ENCODE results near the gene UPK2. TPM values are rescaled to one million over a fixed set of nuclear protein-coding genes. Genes with fewer than 3 reads are reported as not detected.

The UPK2 gene
- total and polyA plus RNA-seq, 2 of the 13 experiments (the other 11 are each of a cell fraction or from before 2014, with no cell fraction given), result not detected

GRCh38 chr11:118914178-118914918 is 41.8 kb upstream of the UPK2 start (continued):
- no peak for TF ChIP-seq FOXK2 (IDR thresholded peaks at IDR 0.05)
- TF ChIP-seq BATF2 (CRISPR knock-in tag; IDR thresholded peaks at IDR 0.05), result no peak
- TF ChIP-seq ZNF331 (CRISPR knock-in tag; IDR thresholded peaks at IDR 0.05), result no peak
- TF ChIP-seq, protein P1, sequence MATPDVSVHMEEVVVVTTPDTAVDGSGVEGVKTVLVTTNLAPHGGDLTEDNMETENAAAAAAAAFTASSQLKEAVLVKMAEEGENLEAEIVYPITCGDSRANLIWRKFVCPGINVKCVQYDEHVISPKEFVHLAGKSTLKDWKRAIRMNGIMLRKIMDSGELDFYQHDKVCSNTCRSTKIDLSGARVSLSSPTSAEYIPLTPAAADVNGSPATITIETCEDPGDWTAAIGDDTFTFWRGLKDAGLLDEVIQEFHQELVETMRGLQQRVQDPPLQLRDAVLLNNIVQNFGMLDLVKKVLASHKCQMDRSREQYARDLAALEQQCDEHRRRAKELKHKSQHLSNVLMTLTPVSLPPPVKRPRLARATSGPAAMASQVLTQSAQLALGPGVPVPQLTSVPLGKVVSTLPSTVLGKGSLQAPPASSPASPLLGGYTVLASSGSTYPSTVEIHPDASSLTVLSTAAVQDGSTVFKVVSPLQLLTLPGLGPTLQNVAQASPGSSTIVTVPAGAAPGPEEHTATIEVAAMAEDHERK (CRISPR knock-in tag; IDR thresholded peaks at IDR 0.05; ENCODE audit: low read depth), result no peak
- TF ChIP-seq, protein P2, sequence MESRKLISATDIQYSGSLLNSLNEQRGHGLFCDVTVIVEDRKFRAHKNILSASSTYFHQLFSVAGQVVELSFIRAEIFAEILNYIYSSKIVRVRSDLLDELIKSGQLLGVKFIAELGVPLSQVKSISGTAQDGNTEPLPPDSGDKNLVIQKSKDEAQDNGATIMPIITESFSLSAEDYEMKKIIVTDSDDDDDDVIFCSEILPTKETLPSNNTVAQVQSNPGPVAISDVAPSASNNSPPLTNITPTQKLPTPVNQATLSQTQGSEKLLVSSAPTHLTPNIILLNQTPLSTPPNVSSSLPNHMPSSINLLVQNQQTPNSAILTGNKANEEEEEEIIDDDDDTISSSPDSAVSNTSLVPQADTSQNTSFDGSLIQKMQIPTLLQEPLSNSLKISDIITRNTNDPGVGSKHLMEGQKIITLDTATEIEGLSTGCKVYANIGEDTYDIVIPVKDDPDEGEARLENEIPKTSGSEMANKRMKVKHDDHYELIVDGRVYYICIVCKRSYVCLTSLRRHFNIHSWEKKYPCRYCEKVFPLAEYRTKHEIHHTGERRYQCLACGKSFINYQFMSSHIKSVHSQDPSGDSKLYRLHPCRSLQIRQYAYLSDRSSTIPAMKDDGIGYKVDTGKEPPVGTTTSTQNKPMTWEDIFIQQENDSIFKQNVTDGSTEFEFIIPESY (CRISPR knock-in tag; IDR thresholded peaks at IDR 0.05), result peak; percentile 96
- TF ChIP-seq LCORL (IDR thresholded peaks at IDR 0.05), result no peak
- 0 out of 2 replicates have a peak, but pooled peaks have one; percentile 22 for TF ChIP-seq LCORL (CRISPR knock-in tag; IDR thresholded peaks at IDR 0.05)
- TF ChIP-seq GABPB1 (CRISPR knock-in tag; IDR thresholded peaks at IDR 0.05), result peak; percentile 13; the same call in 1 of the 2 replicates
- TF ChIP-seq HNRNPLL (IDR thresholded peaks at IDR 0.05; ENCODE audit: low read depth, low read length, poor library complexity, severe bottlenecking), result peak; percentile 30
- TF ChIP-seq, protein P3, sequence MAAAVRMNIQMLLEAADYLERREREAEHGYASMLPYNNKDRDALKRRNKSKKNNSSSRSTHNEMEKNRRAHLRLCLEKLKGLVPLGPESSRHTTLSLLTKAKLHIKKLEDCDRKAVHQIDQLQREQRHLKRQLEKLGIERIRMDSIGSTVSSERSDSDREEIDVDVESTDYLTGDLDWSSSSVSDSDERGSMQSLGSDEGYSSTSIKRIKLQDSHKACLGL (CRISPR knock-in tag; IDR thresholded peaks at IDR 0.05), result 0 out of 2 replicates have a peak, but pooled peaks have one; percentile 47
- TF ChIP-seq SRSF4 (IDR thresholded peaks at IDR 0.05; ENCODE audit: low read depth, low read length, poor library complexity, severe bottlenecking), result no peak
- TF ChIP-seq ZNF577 (CRISPR knock-in tag; IDR thresholded peaks at IDR 0.05; ENCODE audit: borderline replicate concordance, low read depth), result no peak
- peak; percentile 39; the same call in 1 of the 2 replicates for TF ChIP-seq ZFP91 (CRISPR knock-in tag; IDR thresholded peaks at IDR 0.05; ENCODE audit: borderline replicate concordance)
- TF ChIP-seq, protein P4, sequence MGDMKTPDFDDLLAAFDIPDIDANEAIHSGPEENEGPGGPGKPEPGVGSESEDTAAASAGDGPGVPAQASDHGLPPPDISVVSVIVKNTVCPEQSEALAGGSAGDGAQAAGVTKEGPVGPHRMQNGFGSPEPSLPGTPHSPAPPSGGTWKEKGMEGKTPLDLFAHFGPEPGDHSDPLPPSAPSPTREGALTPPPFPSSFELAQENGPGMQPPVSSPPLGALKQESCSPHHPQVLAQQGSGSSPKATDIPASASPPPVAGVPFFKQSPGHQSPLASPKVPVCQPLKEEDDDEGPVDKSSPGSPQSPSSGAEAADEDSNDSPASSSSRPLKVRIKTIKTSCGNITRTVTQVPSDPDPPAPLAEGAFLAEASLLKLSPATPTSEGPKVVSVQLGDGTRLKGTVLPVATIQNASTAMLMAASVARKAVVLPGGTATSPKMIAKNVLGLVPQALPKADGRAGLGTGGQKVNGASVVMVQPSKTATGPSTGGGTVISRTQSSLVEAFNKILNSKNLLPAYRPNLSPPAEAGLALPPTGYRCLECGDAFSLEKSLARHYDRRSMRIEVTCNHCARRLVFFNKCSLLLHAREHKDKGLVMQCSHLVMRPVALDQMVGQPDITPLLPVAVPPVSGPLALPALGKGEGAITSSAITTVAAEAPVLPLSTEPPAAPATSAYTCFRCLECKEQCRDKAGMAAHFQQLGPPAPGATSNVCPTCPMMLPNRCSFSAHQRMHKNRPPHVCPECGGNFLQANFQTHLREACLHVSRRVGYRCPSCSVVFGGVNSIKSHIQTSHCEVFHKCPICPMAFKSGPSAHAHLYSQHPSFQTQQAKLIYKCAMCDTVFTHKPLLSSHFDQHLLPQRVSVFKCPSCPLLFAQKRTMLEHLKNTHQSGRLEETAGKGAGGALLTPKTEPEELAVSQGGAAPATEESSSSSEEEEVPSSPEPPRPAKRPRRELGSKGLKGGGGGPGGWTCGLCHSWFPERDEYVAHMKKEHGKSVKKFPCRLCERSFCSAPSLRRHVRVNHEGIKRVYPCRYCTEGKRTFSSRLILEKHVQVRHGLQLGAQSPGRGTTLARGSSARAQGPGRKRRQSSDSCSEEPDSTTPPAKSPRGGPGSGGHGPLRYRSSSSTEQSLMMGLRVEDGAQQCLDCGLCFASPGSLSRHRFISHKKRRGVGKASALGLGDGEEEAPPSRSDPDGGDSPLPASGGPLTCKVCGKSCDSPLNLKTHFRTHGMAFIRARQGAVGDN (CRISPR knock-in tag; IDR thresholded peaks at IDR 0.05), result peak; percentile 81
- TF ChIP-seq RARA (CRISPR knock-in tag; IDR thresholded peaks at IDR 0.05), result no peak
- TF ChIP-seq ZNF136 (CRISPR knock-in tag; IDR thresholded peaks at IDR 0.05; ENCODE audit: low read depth), result no peak
- no peak for TF ChIP-seq ZNF296 (CRISPR knock-in tag; conservative IDR thresholded peaks at IDR 0.05)
- TF ChIP-seq ZNF530 (CRISPR knock-in tag; IDR thresholded peaks at IDR 0.05; ENCODE audit: low read depth), result no peak

Measured in HepG2 (cell line).